ENCODE results near the gene TNS1.

TNS1 gene

DNA sequence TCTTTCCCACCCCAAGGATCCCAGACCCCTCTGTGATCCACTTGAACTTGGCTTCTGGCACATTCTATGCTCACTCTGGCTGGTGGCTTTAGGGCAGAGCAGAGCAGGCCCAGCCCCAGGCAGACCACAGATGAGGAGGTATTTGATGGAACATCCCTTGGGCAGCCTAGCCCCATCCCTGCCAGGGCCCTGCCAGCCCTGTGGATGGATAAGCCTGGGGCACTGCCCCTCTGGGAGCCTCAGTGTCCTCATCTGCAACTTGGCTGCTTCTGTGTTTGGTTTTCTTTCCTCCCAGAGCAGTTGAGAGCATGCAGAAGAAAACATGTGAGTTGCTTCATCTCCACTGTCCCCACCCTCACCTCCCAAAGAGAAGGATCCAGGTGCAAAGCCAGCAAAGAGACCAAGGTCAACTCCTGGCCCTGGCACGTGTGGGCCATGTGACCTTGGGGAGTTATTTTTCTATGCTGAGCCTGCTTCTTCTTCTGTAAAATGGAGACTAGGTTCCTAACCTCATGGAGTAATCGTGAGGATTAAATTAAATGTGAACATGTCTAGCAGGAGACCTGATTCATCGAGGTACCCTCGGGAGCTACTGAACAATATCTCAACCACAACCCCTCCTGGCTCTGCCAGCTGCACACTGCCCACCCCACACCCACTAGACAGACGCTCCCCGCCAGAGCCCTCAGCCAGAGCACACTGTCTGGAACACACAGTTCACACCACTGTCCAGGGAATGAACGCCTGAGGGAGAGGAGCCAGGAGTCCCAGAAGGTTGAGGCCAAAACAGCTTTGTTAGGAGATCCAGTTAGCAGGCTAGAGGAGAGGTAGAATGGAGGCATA lies 14.6 kb upstream of the TNS1 start:
- DNase-seq (ENCODE audit: extremely low read depth in 1 of 2, low read depth in 1 of 2) = no peak

DNA sequence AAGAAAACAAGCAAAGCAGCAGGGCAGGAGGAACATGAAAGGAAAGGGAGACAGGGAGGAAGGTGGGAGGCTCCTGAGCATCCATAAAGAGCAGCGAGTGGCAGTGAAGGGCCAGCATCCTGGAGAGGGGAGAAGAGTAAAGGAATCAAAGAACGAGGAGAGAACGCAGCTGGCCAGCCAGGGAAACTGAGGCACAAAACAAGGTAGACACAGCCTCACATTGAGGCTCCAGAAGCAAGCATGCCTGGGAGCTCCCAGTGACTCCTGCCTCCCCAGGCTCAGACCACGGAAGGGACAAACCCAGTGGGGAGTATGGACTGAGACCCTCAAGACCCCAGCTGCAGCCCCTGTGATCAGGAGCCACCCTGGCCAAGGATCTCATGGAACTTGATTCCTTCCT lies 14.0 kb upstream of the TNS1 start:
- DNase-seq (ENCODE audit: extremely low read depth in 1 of 2, low read depth in 1 of 2) = no peak

DNA sequence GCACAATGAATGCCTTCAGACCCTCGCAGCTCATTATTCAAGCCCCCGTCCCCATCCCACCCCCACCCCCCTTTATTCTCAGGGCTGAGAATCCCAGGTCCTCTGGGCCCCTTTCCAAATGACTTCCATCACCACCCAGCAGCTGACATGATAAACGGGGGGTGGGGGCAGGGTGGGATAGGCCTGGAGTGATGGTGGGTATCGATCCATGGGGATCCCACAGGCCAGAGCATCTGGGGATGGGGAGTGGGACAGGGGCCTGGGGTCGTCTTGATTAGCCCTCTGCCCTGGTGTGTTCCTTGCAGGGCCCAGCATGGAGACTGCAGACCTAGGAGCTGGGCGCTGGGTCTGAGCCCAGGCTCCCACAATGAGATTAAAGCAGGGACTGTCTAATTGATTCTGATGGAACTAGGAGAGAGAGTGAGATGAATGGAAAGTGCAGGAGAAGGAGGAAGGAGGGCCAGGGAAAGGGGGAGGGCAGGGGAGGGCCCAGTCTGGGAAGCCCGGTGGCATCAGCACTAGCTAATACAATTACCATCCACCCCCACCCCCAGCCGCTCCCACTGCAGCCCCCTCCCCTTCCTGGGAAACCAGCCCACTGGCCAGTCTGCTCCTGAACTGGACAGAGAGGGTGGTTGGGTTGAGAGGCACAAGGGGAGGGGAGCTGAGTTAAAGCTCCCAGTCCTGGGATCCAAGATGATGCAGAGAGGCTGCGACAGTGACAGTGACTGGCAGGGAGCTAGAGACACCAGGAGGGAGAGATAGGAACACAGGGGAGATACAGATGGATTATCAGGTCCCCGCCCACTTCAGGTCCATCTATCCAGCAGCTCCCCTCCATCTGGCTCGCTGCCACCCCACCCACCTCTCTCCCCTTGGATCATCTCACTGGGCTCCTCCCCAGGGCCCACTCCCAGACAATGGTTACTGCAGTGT lies 13.1 kb upstream of the TNS1 start:
- DNase-seq (ENCODE audit: extremely low read depth in 1 of 2, low read depth in 1 of 2) = no peak

DNA sequence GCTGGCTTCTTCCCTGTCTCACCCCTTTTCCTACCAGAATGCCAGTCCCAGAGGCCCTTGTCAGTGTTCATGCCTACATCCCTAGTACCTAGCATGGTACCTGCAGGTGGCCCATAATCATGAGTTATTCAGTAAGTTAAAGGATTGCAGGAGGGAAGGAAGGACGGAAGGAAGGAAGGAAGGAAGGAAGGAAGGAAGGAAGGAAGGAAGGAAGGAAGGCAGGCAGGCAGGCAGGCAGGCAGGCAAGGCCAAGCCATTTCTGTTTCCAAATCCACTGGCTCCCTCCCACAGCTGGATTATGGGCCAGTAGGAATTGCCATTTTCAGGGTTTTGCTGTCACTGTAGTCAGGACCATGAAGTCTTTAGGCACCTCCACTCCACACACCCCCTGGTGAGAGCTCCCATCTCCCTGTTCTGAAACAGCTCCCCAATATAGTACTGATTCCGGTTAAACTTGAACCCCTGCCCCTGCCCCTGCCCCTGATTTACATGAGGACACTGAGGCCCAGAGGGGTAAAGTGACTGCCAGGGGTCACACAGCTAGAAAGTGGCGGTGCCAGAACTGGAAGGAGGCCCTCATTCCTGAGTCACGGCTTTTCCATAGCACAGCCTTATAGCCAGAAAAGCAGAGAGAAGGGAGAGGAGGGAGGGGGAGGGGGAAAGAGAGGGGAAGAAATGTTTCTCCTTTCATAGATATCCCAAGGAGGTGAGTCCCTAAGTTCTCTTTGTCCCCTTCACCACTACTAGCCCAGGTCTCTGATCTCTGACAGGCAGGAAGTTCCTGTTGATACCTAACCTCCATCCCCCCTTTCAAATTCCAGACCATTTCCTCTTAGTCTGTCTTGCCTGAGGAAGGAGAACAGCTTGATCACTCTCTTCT lies 12.2 kb upstream of the TNS1 start:
- no peak for DNase-seq (ENCODE audit: extremely low read depth in 1 of 2, low read depth in 1 of 2)

DNA sequence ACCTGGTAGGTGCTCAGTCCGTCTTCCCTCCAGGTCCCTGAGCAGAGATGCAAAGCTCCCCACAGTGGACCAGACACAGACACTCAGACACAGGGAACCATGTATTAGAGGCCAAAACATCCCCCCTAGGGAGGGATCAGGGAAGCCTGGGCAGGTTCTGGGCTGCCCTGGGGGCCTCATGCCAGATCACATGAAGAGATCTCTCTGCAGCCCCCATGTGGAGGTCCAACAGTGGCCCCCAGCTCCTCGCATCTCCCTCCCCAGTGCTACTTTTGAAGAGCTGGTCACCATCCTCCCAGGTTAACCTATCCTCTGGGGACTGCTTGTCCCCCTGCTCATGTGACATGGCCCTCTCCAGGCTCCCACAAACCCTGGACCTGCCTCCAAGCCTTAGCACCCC lies 10.5 kb upstream of the TNS1 start:
- no peak for DNase-seq (ENCODE audit: extremely low read depth in 1 of 2, low read depth in 1 of 2)

DNA sequence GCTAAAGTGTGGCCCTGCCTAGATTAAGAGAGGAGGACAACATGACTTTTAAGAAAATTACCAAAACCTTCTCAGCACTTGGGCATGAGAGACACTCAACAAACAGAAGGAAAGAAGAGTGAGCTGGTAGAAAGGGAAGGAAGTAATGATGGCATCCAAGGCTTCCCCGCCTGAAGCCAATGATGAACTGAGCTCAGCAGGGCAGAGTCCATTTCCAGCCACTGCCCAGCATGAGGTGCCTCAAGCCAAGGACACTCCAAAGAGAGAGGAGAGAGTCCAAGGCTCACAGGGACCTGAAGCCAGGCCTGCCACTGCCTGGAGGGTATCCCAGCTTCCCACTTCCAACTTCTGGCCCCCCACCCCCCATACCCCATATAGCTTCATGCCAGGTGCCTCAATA lies 9.5 kb upstream of the TNS1 start:
- DNase-seq (ENCODE audit: extremely low read depth in 1 of 2, low read depth in 1 of 2) = no peak

DNA sequence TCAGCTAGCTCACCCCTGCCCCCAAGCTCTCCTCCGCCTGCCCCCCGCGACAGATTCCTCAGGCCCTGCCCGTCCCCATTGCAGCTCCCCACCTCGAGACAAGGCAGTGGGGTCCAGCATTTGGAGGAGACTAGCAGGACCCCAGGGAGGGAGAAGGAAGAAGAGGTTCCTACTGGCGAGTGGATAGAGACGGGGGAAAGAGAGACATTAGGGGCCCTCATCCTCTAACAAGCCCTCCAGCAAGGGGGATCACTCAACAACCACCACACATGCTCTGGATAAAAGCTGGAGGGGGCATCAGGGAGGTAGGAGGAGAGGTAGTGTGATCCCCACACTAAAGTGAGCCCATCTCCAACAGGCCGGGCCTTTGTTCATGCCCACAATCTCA lies 8.9 kb upstream of the TNS1 start:
- no peak for DNase-seq (ENCODE audit: extremely low read depth in 1 of 2, low read depth in 1 of 2)

DNA sequence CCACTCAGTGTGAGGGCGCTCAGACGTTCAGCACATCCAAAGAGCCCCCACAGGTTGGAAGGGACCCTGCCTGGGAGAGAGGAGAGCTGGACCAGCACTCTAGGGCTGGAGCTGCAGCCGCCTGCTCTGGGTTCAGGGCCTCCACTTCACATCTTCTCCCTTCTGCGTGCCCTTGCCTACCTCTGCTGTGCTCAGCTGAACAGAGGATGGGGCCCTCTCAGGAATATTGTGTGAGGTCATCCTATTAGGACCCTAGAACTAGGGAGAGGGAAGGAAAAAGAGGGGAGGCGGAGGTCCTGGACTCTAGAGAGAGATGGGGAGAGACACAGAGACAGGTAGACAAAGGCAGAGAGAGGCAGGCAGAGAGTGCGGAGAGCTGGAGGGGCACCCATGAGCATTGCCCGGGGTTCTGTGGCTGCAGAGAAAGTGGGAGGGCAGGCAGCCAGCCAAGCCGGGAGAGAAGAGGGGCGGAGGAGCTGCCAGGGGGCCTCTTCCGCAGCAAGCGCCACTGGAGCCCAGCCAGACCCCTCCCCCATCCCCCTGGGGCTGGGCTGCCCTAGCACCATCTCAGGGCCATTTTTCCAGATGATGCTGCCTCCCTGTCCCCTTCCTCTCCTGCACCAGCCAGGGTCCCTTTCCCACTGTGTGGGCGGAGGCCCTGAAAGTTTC lies 8.3 kb upstream of the TNS1 start:
- DNase-seq (ENCODE audit: extremely low read depth in 1 of 2, low read depth in 1 of 2) = no peak

DNA sequence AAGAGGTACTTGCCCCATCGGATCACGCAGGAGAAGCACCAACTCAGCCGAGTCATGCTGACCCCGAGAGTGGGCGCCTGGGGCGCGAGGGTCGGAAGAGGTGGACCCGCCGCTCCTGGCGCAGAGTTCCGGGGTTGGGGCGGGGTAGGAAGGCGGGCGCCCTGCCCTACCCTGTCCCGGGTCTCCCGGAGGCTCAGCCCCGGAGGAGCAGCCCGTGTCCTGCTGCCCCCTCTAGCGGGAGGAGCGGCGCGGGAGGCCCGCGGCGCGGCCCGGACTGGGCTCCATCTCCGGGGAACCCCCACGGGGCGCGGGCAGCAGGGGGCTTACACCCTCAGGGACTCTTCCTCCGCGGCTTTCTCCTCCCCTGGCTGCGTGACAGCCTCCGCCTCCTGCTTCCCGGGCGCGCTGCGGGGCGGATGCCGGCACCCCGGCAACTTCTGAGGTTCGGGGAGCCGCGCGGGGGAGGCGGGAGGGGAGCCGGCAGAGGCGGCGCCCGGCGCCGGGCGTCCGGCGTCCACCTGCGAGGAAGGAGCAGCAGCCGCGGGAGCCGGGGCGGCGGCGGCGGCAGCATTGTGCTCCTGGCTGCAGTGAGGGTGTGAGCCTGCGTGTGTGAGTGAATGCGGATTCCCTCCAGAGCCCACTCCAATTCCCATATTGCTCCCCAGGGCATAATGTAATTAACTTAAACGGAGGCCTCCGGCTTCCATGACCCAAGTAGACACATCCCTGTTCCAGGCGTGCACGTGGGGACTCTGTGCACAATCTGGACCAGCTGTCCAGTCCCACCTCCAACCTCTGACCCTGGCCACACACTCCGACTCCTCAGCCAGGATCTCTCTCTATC lies 7.6 kb upstream of the TNS1 start:
- no peak for DNase-seq (ENCODE audit: extremely low read depth in 1 of 2, low read depth in 1 of 2)

DNA sequence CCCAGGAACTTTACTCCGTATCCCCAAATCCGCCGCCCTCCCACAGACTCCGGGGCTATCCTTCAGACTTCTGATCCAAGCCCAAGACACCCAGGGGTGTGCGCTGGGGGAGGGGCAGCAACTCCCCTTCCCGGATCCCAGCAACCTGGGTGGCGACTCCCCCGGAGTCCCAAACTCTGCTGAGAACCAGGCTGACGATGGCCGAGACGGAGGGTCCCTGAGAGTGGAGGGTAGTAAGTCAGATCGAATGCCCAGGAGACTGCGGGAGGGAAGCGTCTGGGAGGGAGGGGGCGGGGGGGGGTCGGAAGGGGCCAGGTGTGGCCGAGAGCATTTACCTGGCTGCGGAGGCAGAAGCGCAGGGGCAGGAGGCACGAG lies 7.0 kb upstream of the TNS1 start:
- DNase-seq (ENCODE audit: extremely low read depth in 1 of 2, low read depth in 1 of 2) = no peak

DNA sequence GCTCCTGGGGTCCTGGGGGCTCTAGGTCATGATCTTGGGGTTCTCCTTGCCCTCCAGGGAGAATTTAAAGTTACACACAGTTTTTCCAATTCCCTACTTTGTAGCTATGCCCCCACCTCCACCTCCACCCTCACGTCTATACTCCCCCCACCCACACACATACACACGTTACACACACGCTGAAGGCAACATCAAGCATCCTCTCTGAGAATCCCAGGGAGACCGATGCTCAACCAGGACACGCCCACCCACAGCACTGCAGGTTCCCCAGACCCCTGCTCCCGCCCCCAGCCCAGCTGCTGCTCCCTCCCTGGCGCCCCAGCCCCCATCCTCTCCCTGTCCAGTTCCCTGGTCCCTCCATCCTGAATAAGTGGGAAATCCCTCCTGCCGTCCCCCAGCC lies 6.4 kb upstream of the TNS1 start:
- no peak for DNase-seq (ENCODE audit: extremely low read depth in 1 of 2, low read depth in 1 of 2)

DNA sequence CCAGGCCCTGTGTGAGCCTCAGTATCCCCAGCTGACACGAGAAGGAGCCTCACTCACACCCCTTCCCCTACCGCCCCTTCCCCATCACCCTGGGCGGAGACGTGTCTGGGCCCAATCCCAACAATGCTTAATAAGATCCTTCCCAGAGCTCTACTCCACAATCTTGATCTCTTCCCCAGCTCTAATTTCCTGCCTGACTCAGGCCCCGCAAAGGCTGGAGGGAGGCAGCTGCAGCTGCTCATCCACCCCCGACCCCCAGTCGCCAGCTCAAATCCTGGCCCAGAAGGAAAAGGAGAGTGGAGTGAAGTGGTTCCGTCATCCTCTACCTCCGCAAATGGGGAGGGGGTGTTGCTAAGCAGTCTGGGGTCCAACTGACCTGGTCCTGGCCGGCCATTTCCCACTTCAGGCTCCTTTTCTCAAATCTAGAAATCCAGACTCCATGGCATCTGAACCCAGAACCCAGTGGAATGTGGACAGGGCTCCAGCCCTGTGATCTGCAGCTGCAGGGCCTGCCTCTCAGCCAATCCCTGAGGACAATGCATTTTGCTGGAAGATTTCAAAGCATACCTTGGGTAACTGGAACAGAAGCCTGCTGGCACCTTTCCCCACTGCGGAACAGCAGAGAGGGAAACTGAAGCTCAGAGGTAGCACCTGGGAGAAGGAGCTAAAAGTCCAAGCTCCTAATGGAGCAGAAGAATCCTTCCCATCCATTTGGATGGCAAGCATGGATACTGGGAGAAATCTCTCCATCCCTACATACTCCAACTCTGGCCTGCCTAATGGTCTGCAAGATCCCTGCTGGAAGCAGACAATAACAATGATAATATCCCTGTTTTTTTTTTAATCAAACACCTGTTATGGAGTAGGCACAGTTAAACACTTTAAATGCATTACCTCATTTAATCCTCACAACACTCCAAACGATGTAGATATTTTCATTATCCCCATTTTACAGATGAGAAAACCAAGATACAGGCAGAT lies 5.6 kb upstream of the TNS1 start:
- DNase-seq (ENCODE audit: extremely low read depth in 1 of 2, low read depth in 1 of 2) = no peak

DNA sequence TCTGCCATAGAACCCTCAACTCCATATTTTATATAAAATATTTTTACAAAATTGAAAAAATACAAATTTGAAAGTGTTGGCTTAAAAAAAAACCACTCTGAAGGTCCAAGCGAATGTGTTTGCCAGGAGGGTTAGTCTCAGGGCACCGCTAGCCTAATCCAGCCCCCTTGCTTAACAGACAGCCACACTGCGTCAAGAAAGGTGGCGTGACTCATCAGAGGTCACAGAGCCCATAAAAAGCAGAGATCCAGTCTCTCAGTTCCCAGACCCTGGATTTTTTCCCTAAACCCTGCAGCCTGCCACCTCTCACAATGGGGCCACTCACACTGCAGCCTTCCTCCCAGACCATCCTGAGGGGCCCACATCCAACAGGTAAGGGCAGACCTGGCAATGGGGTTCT lies 3.9 kb upstream of the TNS1 start:
- DNase-seq (ENCODE audit: extremely low read depth in 1 of 2, low read depth in 1 of 2) = no peak

DNA sequence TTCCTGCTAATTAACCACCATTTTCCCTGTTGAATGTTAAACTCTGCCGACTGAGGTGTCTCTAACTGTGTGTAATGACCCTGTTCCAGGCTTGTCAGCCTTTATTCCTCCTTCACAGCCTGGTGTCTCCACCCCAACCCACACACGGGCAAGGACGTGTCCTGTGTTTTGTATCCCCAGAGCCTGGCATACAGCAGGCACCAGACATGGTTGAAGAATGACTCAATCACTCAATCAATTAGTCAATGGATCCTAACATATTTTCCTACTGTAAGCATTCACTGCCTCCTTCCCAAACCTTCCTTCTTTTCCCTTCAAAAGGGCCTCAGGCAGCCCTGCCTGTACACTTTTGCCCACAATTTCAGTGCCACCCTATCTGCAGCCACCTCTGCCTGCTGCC lies 2.7 kb upstream of the TNS1 start:
- DNase-seq (ENCODE audit: extremely low read depth in 1 of 2, low read depth in 1 of 2) = no peak

DNA sequence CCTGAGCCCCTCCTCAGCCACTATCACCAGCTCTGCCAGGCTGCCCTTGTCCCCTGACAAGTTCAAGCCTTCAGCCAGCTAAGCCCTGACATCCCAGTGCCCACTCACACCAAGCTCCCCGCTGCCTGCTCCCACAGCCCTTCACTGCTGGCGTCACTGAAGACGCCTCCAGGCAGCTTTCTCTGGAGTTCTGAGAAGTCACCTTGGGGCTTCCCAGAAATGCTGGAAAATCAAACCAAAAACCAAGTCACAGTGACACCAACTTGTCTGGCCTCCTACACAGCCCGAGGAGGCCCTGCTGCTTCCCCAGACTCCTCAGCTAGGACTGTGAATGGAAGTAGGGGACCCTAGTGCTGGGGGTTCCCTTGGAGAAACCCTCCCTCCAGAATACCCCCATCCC lies 2.2 kb upstream of the TNS1 start:
- DNase-seq (ENCODE audit: extremely low read depth in 1 of 2, low read depth in 1 of 2) = no peak

DNA sequence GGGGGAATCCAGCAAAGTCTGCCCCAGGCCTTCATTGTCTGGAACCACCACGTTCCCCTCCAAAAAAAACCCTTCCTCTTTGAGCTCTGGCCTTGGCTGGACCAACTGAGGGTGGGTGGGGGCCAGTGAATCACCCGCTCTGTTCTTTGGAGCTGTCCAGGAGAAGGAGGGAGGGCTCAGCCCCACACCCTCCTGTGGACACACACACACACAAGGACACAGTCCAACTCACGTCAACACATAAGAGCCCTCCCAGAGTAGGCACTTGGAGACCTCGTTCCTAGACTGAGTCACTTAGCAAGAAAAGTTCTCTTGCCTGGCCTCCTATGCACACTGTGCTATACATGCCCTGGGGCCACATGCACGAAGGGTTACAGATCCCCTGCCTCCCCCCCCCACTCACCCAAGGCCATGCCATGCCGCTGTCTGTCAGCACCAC lies 1.2 kb upstream of the TNS1 start:
- no peak for DNase-seq (ENCODE audit: extremely low read depth in 1 of 2, low read depth in 1 of 2)

DNA sequence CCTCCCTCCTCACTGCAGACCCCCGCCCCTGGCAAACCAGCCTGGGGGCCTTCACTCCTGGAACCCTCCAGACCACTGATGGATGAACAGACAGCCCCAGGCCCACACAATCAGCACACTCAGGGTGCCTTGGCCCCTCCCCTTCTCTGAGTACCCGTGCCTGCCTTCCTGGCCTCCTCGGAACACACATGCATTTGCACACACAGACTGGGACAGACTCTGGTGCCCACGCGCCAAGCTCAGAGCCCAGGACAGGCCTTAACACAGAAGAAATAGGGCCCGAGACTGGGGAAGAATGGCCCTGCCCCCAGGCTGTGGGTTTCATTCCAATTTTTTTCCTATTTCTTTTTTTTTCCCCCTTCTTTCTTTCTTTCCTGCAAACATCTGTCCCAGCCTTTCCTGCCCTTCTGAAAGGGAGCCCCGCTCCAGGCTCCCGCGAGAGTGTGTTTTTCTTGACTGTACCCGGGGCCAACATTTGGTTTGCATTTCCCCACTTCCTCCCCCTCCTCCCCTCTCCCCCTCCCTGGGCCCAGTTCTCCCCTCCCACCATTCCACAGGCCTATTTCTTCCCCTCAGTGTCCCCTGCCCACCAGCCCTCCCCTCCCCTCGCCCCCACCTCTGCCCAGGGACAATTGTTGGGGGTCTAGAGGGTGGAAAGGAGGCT lies 618 bp upstream of the TNS1 start:
- no peak for DNase-seq (ENCODE audit: extremely low read depth in 1 of 2, low read depth in 1 of 2)
